ENCODE data around the gene FOCAD. TPM values are rescaled to one million over a fixed set of nuclear protein-coding genes. Genes with fewer than 3 reads are reported as not detected.

The FOCAD gene
- total RNA-seq, 1 donor from 2014 or later: 146 TPM

- Mint-ChIP-seq H3K4me3 (no peak overlapping the region), H3K36me3 (peaks cover 19% of the 10 kb centered on the region), H3K9me3 (no peaks in the 10 kb centered on the region), H3K4me1 (peaks cover 20% of the 10 kb centered on the region), H3K27ac (no peak overlapping the region), H3K27me3 (ENCODE audit: insufficient read depth, low read depth) (no peaks in the 10 kb centered on the region)
- Histone ChIP-seq H4K20me1 (ENCODE audit: low read depth) (peaks cover 7% of the 10 kb centered on the region), H3K27ac (no peak overlapping the region), H3K4me1 (no peaks in the 10 kb centered on the region), H3K4me3 (no peak overlapping the region), H3K9ac (no peak overlapping the region), H3K9me3 (ENCODE audit: low read depth) (no peaks in the 10 kb centered on the region), H3K79me2 (ENCODE audit: low read depth) (no peaks in the 10 kb centered on the region), H3F3A (ENCODE audit: low read depth) (no peaks in the 10 kb centered on the region), H3K36me3 (no peaks in the 10 kb centered on the region), H2AFZ (replicated peaks) (no peak overlapping the region), H3K4me2 (no peak overlapping the region), H3K27me3 (no peaks in the 10 kb centered on the region)
- DNase-seq (ENCODE audit: low spot score): no peak
- TF ChIP-seq CTCF (IDR thresholded peaks at IDR 0.05) (no peak), EZH2phosphoT487 (IDR thresholded peaks at IDR 0.05) (no peak), EZH2 (IDR thresholded peaks at IDR 0.05) (no peak)
Observed at GRCh38 chr9:20742833-20743232, 58.8 kb downstream of the FOCAD start.

- Histone ChIP-seq H3K9me3 (ENCODE audit: low read depth) (no peaks in the 10 kb centered on the region), H3K9ac (no peak overlapping the region), H3K4me3 (no peak overlapping the region), H3K27ac (no peak overlapping the region), H3K79me2 (ENCODE audit: low read depth) (no peaks in the 10 kb centered on the region), H3K36me3 (no peaks in the 10 kb centered on the region), H4K20me1 (ENCODE audit: low read depth) (peaks cover 7% of the 10 kb centered on the region), H3K27me3 (no peaks in the 10 kb centered on the region), H3F3A (ENCODE audit: low read depth) (no peaks in the 10 kb centered on the region), H2AFZ (replicated peaks) (no peak overlapping the region), H3K4me1 (no peaks in the 10 kb centered on the region), H3K4me2 (no peak overlapping the region)
- no peak for TF ChIP-seq EZH2phosphoT487 (IDR thresholded peaks at IDR 0.05)
- peaks cover 23% of the 10 kb centered on the region for H3K4me1 Mint-ChIP-seq
- H3K4me3 Mint-ChIP-seq: no peak overlapping the region
- H3K9me3 Mint-ChIP-seq: no peaks in the 10 kb centered on the region
- H3K27ac Mint-ChIP-seq: no peak overlapping the region
- H3K27me3 Mint-ChIP-seq (ENCODE audit: insufficient read depth, low read depth): no peaks in the 10 kb centered on the region
- no peak for DNase-seq (ENCODE audit: low spot score)
- peaks cover 12% of the 10 kb centered on the region for H3K36me3 Mint-ChIP-seq
Observed at GRCh38 chr9:20744036-20744630, 60.1 kb downstream of the FOCAD start.

- Mint-ChIP-seq H3K4me1 (peaks cover 20% of the 10 kb centered on the region), H3K9me3 (no peaks in the 10 kb centered on the region), H3K4me3 (no peak overlapping the region), H3K27ac (no peak overlapping the region), H3K27me3 (ENCODE audit: insufficient read depth, low read depth) (no peaks in the 10 kb centered on the region), H3K36me3 (peaks cover 5% of the 10 kb centered on the region)
- Histone ChIP-seq H3K79me2 (ENCODE audit: low read depth) (no peaks in the 10 kb centered on the region), H3K4me2 (no peak overlapping the region), H3K36me3 (peaks cover 10% of the 10 kb centered on the region), H3K27ac (no peak overlapping the region), H3F3A (ENCODE audit: low read depth) (no peaks in the 10 kb centered on the region), H3K9me3 (ENCODE audit: low read depth) (no peaks in the 10 kb centered on the region), H3K4me1 (no peaks in the 10 kb centered on the region), H2AFZ (replicated peaks) (no peak overlapping the region), H3K4me3 (no peak overlapping the region), H3K9ac (no peak overlapping the region), H4K20me1 (ENCODE audit: low read depth) (peaks cover 7% of the 10 kb centered on the region), H3K27me3 (no peaks in the 10 kb centered on the region)
- TF ChIP-seq EZH2phosphoT487 (IDR thresholded peaks at IDR 0.05): no peak
- TF ChIP-seq EZH2 (IDR thresholded peaks at IDR 0.05): no peak
- TF ChIP-seq CTCF (IDR thresholded peaks at IDR 0.05): no peak
- DNase-seq (ENCODE audit: low spot score): no peak
Observed at GRCh38 chr9:20746967-20747366, 62.9 kb downstream of the FOCAD start.

- no peak overlapping the region for H3K27ac ChIP-seq
- no peak overlapping the region for H3K9ac ChIP-seq
Observed at GRCh38 chr9:20749496-20750198, 65.6 kb downstream of the FOCAD start.

More at GRCh38 chr9:20749496-20750198, 65.6 kb downstream of the FOCAD start:
- no peaks in the 10 kb centered on the region for H3F3A ChIP-seq (ENCODE audit: low read depth)
- no peaks in the 10 kb centered on the region for H3K27me3 ChIP-seq
- H3K4me1 ChIP-seq: no peaks in the 10 kb centered on the region
- no peaks in the 10 kb centered on the region for H3K9me3 Mint-ChIP-seq
- no peaks in the 10 kb centered on the region for H4K20me1 ChIP-seq (ENCODE audit: low read depth)
- H3K4me1 Mint-ChIP-seq: peaks cover 10% of the 10 kb centered on the region
- no peak overlapping the region for H3K4me3 Mint-ChIP-seq
- peaks cover 1% of the 10 kb centered on the region for H3K36me3 Mint-ChIP-seq
- H3K4me2 ChIP-seq: no peak overlapping the region
- H3K79me2 ChIP-seq (ENCODE audit: low read depth): peaks cover 4% of the 10 kb centered on the region
- H3K27me3 Mint-ChIP-seq (ENCODE audit: insufficient read depth, low read depth): no peaks in the 10 kb centered on the region
- no peak overlapping the region for H3K4me3 ChIP-seq
- TF ChIP-seq CTCF (IDR thresholded peaks at IDR 0.05) (no peak), EZH2phosphoT487 (IDR thresholded peaks at IDR 0.05) (no peak), EZH2 (IDR thresholded peaks at IDR 0.05) (no peak)
- H3K27ac Mint-ChIP-seq: no peak overlapping the region
- H3K36me3 ChIP-seq: peaks cover 10% of the 10 kb centered on the region
- DNase-seq (ENCODE audit: low spot score): no peak
- no peak overlapping the region for H2AFZ ChIP-seq (replicated peaks)
- H3K9me3 ChIP-seq (ENCODE audit: low read depth): no peaks in the 10 kb centered on the region

Data from neural progenitor cell (in vitro differentiated cells).